GM12801 (cell line): ENCODE measurements around the gene TNNT1.

ENCODE experiments used
- TF ChIP-seq, protein P1 (sequence below): IDR thresholded peaks from one replicate; pipeline ENCODE4 v1.5.1; 2011; ENCODE audit warnings: control low read depth; ENCODE audit not compliant: insufficient read length; ENCODE audit errors: extremely low read depth

The TNNT1 gene

DNA sequence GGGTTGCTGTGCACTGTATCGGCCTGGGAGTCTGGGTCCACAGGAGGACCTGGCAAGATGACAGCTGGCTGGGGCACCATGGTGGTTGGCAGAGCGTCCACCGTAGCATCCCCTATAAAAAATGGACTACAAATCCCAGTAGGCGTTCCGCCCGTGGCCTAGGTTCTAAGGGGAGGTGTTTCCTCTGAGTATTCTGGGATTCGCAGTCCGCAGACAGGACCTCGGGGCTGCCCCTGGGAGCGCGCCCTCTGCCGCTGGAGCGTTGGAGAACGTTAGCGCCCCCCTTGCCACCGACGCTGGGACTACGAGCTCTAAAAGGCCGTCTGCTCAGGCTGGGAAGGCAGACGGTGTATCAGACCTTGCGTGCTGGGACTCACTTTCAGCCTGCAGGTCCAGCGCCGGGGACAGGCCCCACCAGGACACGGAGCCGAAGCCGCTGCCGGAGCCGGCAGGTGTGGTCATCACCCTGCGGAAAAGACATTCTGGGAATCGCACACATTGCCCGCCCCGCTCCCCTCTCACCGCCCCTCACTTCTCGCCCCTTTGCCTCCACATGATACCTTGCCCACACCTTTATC is 17.0 kb upstream of the TNNT1 start:
- TF ChIP-seq, protein P1, sequence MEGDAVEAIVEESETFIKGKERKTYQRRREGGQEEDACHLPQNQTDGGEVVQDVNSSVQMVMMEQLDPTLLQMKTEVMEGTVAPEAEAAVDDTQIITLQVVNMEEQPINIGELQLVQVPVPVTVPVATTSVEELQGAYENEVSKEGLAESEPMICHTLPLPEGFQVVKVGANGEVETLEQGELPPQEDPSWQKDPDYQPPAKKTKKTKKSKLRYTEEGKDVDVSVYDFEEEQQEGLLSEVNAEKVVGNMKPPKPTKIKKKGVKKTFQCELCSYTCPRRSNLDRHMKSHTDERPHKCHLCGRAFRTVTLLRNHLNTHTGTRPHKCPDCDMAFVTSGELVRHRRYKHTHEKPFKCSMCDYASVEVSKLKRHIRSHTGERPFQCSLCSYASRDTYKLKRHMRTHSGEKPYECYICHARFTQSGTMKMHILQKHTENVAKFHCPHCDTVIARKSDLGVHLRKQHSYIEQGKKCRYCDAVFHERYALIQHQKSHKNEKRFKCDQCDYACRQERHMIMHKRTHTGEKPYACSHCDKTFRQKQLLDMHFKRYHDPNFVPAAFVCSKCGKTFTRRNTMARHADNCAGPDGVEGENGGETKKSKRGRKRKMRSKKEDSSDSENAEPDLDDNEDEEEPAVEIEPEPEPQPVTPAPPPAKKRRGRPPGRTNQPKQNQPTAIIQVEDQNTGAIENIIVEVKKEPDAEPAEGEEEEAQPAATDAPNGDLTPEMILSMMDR: no peak

GRCh38 chr19:55161571-55162322 is 12.7 kb upstream of the TNNT1 start:
- TF ChIP-seq, protein P1: no peak

DNA sequence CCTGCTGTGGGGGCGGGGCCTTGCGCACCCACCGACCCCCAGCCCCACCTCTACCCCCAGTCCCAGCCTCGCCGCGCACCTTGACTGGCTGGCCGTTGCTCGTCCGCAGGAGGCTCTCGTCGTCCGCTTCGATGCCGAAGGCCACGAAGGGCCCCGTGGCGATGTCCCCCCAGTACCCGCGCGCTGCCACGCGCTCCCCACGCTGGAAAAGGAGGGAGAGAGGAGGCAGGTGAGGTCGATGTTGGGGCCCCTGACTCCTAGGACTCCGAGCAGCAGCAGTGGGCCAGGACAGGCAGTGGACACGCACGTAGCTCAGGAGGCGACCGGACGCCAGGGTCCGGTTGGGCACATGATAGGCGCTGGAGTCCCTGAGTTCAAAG is 12.0 kb upstream of the TNNT1 start:
- TF ChIP-seq, protein P1: no peak

DNA sequence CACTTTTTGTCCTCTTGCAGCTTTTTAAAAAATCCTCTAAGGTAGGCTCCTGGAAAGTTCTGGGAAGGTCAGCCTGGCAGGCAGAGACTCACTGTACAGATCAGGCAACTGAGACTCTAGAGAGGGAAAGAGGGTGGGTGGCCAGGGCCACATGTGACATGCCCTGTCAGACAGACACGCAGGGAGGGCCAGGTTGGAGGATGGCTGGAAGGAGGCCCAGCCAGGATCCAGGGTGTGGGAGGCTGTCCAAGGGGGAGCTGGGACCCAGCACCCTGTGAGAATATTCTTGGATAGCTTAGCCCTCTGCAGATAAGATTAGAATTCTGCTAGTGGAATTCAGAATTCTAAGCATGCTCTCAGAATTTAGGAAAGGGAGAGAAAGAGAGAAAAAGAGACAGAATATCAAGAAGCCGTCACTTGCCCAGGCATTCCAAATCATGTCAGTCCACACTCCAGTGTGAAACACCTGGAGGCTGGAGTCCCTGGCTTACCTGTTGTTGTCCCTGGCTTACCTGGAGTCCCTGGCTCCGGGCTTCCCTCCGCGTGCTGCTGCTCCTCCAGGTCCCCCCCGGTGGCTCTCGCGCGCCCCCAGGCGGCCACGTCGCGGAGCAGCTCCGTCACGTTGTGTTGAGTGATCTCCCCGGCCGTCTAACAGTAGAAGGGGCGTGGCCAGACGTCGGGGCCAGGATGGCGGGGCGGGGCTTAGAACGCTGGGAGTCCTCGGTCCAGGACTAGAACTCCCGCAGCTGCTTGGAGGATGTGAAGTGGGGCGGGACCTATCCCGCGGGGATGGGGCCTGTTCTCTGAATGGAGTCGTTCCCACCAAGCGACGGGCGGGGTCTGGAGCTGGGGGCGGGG is 11.4 kb upstream of the TNNT1 start:
- TF ChIP-seq, protein P1: no peak

DNA sequence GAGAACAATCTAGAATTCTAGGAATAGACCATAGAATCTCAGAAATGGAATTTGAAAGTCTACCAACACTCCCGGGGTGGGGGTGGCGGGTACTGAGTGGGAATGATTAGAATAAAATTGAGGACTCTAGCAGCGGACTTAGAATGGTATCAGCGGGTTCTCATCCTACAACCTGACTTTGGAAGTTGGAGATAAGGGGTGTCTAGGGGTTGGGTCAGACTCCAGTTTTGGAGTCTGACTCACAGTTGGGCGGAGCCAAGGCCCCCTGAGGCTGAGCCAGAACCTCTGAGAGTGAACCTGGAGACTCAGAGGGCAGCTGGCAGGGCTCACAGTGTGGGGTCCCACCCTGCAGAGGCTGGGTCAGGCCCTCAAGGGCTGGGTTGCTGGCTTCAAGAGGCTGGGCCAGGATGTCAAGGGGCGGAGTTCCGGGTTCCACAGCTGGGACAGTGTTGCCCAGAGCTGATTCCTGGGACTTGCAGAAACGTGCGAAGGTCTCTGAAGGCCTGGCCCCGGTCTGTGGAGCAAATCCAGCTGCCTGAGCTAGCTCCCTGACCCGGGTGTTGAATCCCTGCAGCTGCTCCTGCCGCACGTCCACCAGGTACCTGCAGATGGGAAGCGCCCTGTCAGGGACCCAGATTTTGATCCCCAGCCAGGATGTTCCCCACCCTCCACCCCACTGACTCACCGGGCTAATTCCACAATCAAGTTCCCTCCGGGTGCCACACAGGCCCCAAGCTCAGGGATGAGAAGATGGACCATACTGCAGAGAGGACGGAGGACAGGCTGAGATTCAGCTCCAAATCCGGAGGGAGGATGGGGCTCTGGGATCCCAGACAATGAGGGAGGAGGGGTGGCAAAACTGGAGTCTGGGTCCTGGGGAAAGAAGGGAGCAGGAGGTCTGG is 10.1 kb upstream of the TNNT1 start:
- TF ChIP-seq, protein P1: no peak

GRCh38 chr19:55158423-55158822 is 9.4 kb upstream of the TNNT1 start:
- TF ChIP-seq, protein P1: no peak
